Activated CD4-positive, alpha-beta memory T cell treated with anti-CD3 and anti-CD28 coated beads, Interleukin-2, amount 10 ng/mL, durations not matched to agents 7 days and 5 days (primary cell): ENCODE data around the gene TFPI. TPM values are rescaled to one million over a fixed set of nuclear protein-coding genes. Genes with fewer than 3 reads are reported as not detected.
"Not testable (repeated sequence)": the region's sequence is repeated elsewhere in the genome, so short reads cannot be mapped to it uniquely, and the experiment has no call there.

Source experiments
- CTCF ChIA-PET: fragments of 350-600 bp; sonication (Branson Sonifier 250); formaldehyde crosslinking; loops from one replicate; lab custom pipeline; 2021; ENCODE audit warnings: antibody characterized with exemption, inconsistent platforms; lab: Charles Lee
- POLR2A ChIA-PET: fragments of 350-600 bp; sonication (Branson Sonifier 250); formaldehyde crosslinking; loops from one replicate; lab custom pipeline; 2021; ENCODE audit warnings: antibody characterized with exemption; lab: Charles Lee
- DNase-seq: peaks from one replicate; pipeline ENCODE4 v3.0.0-alpha.2; 2020
- H3K27ac Mint-ChIP-seq: one replicate; pipeline ENCODE4 v1.8.0; 2021; ENCODE audit warnings: mild to moderate bottlenecking, mixed read lengths
- H3K27me3 Mint-ChIP-seq: one replicate; pipeline ENCODE4 v1.8.0; 2021; ENCODE audit warnings: mixed read lengths
- H3K36me3 Mint-ChIP-seq: one replicate; pipeline ENCODE4 v1.8.0; 2021; ENCODE audit warnings: low read depth, mixed read lengths
- H3K4me1 Mint-ChIP-seq: one replicate; pipeline ENCODE4 v1.8.0; 2021; ENCODE audit warnings: mixed read lengths
- H3K4me3 Mint-ChIP-seq: one replicate; pipeline ENCODE4 v1.8.0; 2021; ENCODE audit warnings: mild to moderate bottlenecking, mixed read lengths
- H3K9me3 Mint-ChIP-seq: one replicate; pipeline ENCODE4 v1.8.0; 2021; ENCODE audit warnings: mixed read lengths
- total RNA-seq, 2 experiments: library from RNA; stranded (reverse); gene quantifications; one replicate each; pipeline ENCODE4 v1.2.3, GENCODE V29; 2021

Gene TFPI
- total RNA-seq, 2 experiments from 2014 or later: not detected

- H3K27ac Mint-ChIP-seq, H3K4me3 Mint-ChIP-seq, H3K27me3 Mint-ChIP-seq, POLR2A ChIA-PET, H3K4me1 Mint-ChIP-seq, DNase-seq, H3K9me3 Mint-ChIP-seq, CTCF ChIA-PET, H3K36me3 Mint-ChIP-seq: not testable (repeated sequence)
These were observed 37.4 kb downstream of the TFPI start for GRCh38 chr2:187516630-187517510.

DNA sequence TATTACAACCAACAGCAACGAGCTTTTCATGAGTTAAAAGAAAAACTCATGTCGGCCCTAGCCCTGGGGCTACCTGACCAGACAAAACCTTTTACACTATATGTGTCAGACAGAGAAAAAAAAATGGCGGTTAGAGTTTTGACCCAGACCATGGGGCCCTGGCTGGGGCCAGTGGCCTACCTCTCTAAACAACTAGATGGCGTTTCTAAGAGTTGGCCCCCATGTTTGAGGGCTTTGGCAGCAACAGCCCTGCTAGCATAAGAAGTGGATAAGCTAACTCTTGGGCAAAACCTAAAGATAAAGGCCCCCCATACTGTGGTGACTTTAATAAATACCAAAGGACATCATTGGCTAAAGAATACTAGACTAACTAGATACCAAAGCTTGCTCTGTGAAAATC, 39.3 kb downstream of the TFPI start:
- H3K4me3 Mint-ChIP-seq: no peak overlapping the region
- H3K4me1 Mint-ChIP-seq: no peaks in the 10 kb centered on the region
- no peak for DNase-seq
- no peak overlapping the region for H3K27ac Mint-ChIP-seq
- ChIA-PET POLR2A (no interaction called here), CTCF (no interaction called here)
- no peaks in the 10 kb centered on the region for H3K27me3 Mint-ChIP-seq
- H3K36me3 Mint-ChIP-seq: no peaks in the 10 kb centered on the region
- no peaks in the 10 kb centered on the region for H3K9me3 Mint-ChIP-seq

- H3K9me3 Mint-ChIP-seq, H3K4me3 Mint-ChIP-seq, H3K27me3 Mint-ChIP-seq, CTCF ChIA-PET, DNase-seq, H3K27ac Mint-ChIP-seq, H3K4me1 Mint-ChIP-seq, POLR2A ChIA-PET, H3K36me3 Mint-ChIP-seq: not testable (repeated sequence)
These were observed 39.9 kb downstream of the TFPI start for GRCh38 chr2:187514235-187514829.

DNA sequence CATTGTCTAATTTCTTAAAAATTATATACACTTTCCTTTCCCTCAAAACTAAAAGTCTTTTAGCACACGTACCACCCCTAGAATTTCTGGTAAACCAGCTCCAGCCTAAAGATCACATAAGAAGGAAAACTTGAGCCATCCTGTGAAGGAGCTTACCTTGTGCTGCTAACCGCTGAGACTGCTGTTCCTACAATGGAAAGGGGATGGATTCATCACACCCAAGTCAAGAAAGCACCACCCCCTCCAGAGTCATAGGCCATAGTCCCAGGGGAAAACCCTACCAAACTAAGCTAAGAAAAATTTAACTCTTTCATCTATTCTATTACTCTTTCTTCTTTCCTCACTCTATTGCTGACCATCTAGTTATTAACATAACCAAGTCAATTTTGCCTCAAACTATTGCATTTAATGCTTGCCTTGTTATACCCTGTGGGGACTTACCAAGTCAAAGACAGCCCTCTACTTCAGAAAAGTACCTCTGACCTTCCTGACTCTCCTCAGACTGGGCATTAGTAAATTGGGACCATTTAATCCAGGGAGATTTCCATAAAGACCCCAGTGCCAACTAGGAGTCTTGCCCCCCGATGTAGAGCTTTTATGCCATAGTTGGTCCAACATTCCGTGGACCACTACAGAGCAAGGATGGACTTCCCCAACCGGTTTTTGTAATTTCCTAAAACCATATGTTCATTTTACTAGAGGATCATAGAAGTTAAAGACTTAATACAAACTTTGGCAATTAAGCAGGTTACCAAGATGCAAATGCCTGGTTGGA, 40.6 kb downstream of the TFPI start:
- DNase-seq, H3K27ac Mint-ChIP-seq, H3K4me1 Mint-ChIP-seq, H3K9me3 Mint-ChIP-seq, H3K36me3 Mint-ChIP-seq, POLR2A ChIA-PET, H3K27me3 Mint-ChIP-seq, H3K4me3 Mint-ChIP-seq: not testable (repeated sequence)
- CTCF ChIA-PET: interaction anchor here (1.0 kb wide), 1 partner anchor 14 kb away, joined by 3 read pairs; no protein-coding TSS in a partner anchor

GRCh38 chr2:187511356-187512315, 42.6 kb downstream of the TFPI start:
- Mint-ChIP-seq H3K36me3 (no peaks in the 10 kb centered on the region), H3K9me3 (no peaks in the 10 kb centered on the region), H3K27ac (no peak overlapping the region), H3K4me3 (no peak overlapping the region), H3K27me3 (peaks cover 3% of the 10 kb centered on the region), H3K4me1 (no peaks in the 10 kb centered on the region)
- ChIA-PET CTCF (no interaction called here), POLR2A (no interaction called here)
- no peak for DNase-seq

DNA sequence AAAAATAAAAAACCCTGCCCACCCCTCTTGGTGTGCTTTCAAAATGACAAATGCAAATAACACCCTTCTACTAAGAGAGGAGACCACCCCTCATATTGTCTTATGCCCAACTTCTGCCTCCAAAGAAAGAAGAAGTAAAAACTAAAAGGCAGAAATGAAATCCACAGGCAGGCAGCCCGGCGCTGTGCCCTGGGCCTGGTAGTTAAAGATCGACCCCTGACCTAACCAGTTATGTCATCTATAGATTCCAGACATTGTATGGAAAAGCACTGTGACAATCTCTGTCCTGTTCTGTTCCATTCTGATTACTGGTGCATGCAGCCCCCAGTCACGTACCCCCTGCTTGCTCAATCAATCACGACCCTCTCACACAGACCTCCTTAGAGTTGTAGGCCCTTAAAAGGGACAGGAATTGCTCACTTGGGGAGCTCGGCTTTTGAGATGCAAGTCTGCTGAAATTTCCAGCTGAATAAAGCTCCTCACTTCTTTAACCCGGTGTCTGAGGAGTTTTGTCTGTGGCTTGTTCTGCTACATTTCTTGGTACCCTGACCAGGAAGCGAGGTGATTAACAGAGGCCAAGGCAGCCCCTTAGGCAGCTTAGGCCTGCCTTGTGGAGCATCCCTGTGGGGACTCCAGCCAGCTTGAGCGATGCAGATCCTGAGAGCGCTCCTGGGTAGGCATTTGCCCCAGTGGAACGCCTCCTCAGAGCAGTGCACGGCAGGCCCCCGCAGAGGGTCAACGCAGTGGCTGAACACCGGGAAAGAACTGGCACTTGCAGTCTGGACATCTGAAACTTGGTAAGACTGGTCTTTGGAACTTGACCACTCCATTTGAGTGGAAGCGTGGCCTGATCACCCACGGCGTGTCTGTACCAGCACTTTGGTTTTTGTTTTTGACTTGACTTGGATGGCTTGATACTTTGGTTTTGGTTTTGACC, 43.5 kb downstream of the TFPI start:
- H3K9me3 Mint-ChIP-seq, CTCF ChIA-PET, H3K27me3 Mint-ChIP-seq, POLR2A ChIA-PET, DNase-seq, H3K27ac Mint-ChIP-seq, H3K4me1 Mint-ChIP-seq, H3K36me3 Mint-ChIP-seq, H3K4me3 Mint-ChIP-seq: not testable (repeated sequence)

- Mint-ChIP-seq H3K27me3 (peaks cover 3% of the 10 kb centered on the region), H3K9me3 (no peaks in the 10 kb centered on the region), H3K4me3 (no peak overlapping the region), H3K36me3 (no peaks in the 10 kb centered on the region), H3K4me1 (no peaks in the 10 kb centered on the region), H3K27ac (no peak overlapping the region)
- CTCF ChIA-PET: no interaction called here
- DNase-seq: no peak
- POLR2A ChIA-PET: no interaction called here
These were observed 44.4 kb downstream of the TFPI start for GRCh38 chr2:187509667-187510417.

DNA sequence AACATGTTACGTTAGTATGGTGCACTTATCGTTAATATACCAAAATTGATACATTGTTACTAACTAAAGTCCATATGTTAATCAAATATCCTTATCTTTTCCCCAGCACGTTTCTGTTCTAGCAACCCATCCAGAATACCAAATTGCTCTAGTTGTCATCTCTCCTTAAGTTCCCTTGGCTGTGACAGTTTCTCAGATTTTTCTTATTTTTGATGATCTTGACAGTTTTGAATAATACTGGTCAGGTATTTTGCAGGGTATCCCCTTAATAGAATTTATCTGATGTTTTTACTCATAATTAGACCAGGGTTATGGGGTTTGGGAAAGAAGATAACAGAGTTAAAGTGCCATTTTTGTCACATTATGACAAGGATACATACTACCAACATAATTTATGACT, 47.8 kb downstream of the TFPI start:
- H3K9me3 Mint-ChIP-seq: no peaks in the 10 kb centered on the region

GRCh38 chr2:187505065-187505672, 49.1 kb downstream of the TFPI start:
- no peaks in the 10 kb centered on the region for H3K36me3 Mint-ChIP-seq
- ChIA-PET CTCF (no interaction called here), POLR2A (no interaction called here)
- no peaks in the 10 kb centered on the region for H3K9me3 Mint-ChIP-seq
- DNase-seq: no peak
- no peak overlapping the region for H3K27ac Mint-ChIP-seq
- no peaks in the 10 kb centered on the region for H3K4me1 Mint-ChIP-seq
- peaks cover 7% of the 10 kb centered on the region for H3K27me3 Mint-ChIP-seq
- H3K4me3 Mint-ChIP-seq: no peak overlapping the region

More for the DNA sequence above, 47.8 kb downstream of the TFPI start:
- Mint-ChIP-seq H3K27me3 (peaks cover 7% of the 10 kb centered on the region), H3K27ac (no peak overlapping the region), H3K36me3 (no peaks in the 10 kb centered on the region), H3K4me3 (no peak overlapping the region), H3K4me1 (no peaks in the 10 kb centered on the region)
- ChIA-PET POLR2A (no interaction called here), CTCF (no interaction called here)
- no peak for DNase-seq

DNA sequence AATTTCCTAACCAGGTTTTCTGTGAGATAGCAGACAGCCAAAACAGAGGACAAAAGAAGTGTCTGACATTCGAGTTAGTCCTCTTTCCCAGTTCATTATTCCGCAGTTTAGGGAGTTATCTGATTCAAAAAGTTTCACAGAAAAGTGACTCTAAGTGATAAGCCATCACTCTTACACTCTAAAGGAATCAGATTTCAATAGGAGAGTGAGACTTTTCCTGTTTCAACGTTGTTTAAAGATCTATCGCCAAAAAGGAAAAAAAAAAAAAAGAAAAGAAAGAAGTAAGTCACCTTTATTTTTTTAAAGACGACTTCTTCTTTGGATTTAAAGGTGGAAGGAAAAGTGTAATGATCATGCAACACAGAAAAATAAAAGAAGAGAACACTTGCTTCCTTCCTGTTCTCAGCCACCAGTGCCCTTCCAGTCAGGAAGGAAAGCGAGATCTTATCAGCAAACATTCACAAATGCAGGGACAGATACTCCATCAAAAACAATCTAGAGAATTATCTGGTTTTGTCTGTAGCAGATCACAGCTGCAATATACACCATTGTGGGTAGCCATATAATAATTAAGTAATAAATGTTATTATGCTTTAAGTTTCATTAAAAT, 49.8 kb downstream of the TFPI start:
- ChIA-PET POLR2A (no interaction called here), CTCF (no interaction called here)
- Mint-ChIP-seq H3K4me3 (no peak overlapping the region), H3K4me1 (no peaks in the 10 kb centered on the region), H3K27ac (no peak overlapping the region), H3K36me3 (no peaks in the 10 kb centered on the region), H3K9me3 (no peaks in the 10 kb centered on the region), H3K27me3 (peaks cover 7% of the 10 kb centered on the region)
- no peak for DNase-seq

DNA sequence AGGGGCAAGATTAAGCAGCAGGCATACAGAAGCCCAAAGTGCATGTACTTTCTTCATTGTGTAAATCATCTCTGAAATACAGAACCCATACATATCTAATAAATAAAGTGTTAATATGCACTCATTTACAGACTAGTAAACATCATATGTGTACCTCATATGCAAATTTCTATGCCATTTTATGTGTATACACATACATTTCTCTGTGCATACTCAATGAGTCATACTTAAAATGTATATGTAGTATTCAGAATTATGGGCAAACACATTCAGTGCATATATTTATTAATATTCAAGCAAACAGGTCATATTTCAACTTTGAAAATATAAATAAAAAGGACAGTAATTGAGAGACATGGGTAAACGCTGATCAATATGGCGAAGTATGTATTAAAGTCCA, 50.5 kb downstream of the TFPI start:
- H3K4me3 Mint-ChIP-seq: no peak overlapping the region
- H3K4me1 Mint-ChIP-seq: no peaks in the 10 kb centered on the region
- ChIA-PET CTCF (interaction anchor here (0.9 kb wide), 1 partner anchor 78 kb away, joined by 3 read pairs; no protein-coding TSS in a partner anchor), POLR2A (no interaction called here)
- DNase-seq: no peak
- H3K36me3 Mint-ChIP-seq: no peaks in the 10 kb centered on the region
- H3K27ac Mint-ChIP-seq: no peak overlapping the region
- H3K27me3 Mint-ChIP-seq: peaks cover 7% of the 10 kb centered on the region
- H3K9me3 Mint-ChIP-seq: no peaks in the 10 kb centered on the region
